Keratinocyte (primary cell): ENCODE measurements around the gene RIPK3. TPM values are rescaled to one million over a fixed set of nuclear protein-coding genes. Genes with fewer than 3 reads are reported as not detected.
A peak's percentile ranks its signal among the peaks of the same experiment; 100 is the strongest.

Experiments used
- DNase-seq: peaks from one replicate; pipeline ENCODE4 v3.0.0-alpha.2; 2011; ENCODE audit warnings: low read depth, missing footprints, low spot score
- FAIRE-seq: peaks from 2 replicates; lab custom pipeline; 2011; peaks lifted over from hg19 to GRCh38; lab: Jason Lieb, UNC
- H2AFZ ChIP-seq: 2 replicates; pipeline ENCODE4 v1.6.0; 2012; ENCODE audit warnings: low read length, control low read depth, inconsistent platforms; ENCODE audit not compliant: control insufficient read depth
- H3K27ac ChIP-seq: 2 replicates; pipeline ENCODE4 v1.5.1; 2011; ENCODE audit warnings: low read length; ENCODE audit not compliant: control insufficient read depth, insufficient read depth
- H3K27me3 ChIP-seq: 3 replicates; pipeline ENCODE4 v1.6.0; 2011; ENCODE audit warnings: low read length; ENCODE audit not compliant: control insufficient read depth, insufficient read depth; ENCODE audit errors: extremely low read depth
- H3K36me3 ChIP-seq, 2 experiments: 2 replicates in 1 of 2; 3 replicates in 1 of 2; pipeline ENCODE4 v1.5.1; 2011; ENCODE audit warnings: low read length in 2 of 2, mild to moderate bottlenecking in 1 of 2; ENCODE audit not compliant: control insufficient read depth in 2 of 2, insufficient read depth in 2 of 2; ENCODE audit errors: extremely low read depth in 1 of 2
- H3K4me1 ChIP-seq: 3 replicates; pipeline ENCODE4 v1.5.1; 2011; ENCODE audit warnings: low read length; ENCODE audit not compliant: control insufficient read depth, insufficient read depth; ENCODE audit errors: extremely low read depth
- H3K4me2 ChIP-seq: 3 replicates; pipeline ENCODE4 v1.6.0; 2011; ENCODE audit warnings: low read depth, low read length; ENCODE audit not compliant: control insufficient read depth, insufficient read depth; ENCODE audit errors: extremely low read depth
- H3K4me3 ChIP-seq, 3 experiments: fragments of 200-600 bp in 1 of 3; sonication (generic) in 1 of 3; 2 replicates in 2 of 3; 3 replicates in 1 of 3; pipeline ENCODE4 v1.5.1; 2011 to 2016; ENCODE audit warnings: low read length in 3 of 3, mild to moderate bottlenecking in 3 of 3, control low read depth in 2 of 3, inconsistent platforms in 1 of 3, low read depth in 1 of 3, mixed read lengths in 1 of 3, mixed run types in 1 of 3, moderate library complexity in 1 of 3; ENCODE audit not compliant: control insufficient read depth in 2 of 3, insufficient read depth in 2 of 3; ENCODE audit errors: extremely low read depth in 1 of 3
- H3K79me2 ChIP-seq: 2 replicates; pipeline ENCODE4 v1.6.0; 2012; ENCODE audit warnings: low read length; ENCODE audit not compliant: control insufficient read depth, insufficient read depth
- H3K9ac ChIP-seq: 3 replicates; pipeline ENCODE4 v1.6.0; 2011; ENCODE audit warnings: low read length; ENCODE audit not compliant: control insufficient read depth, insufficient read depth; ENCODE audit errors: extremely low read depth
- H3K9me1 ChIP-seq: 3 replicates; pipeline ENCODE4 v1.6.0; 2011; ENCODE audit warnings: low read length; ENCODE audit not compliant: control insufficient read depth, insufficient read depth; ENCODE audit errors: extremely low read depth
- H3K9me3 ChIP-seq: 2 replicates; pipeline ENCODE4 v1.5.1; 2012; ENCODE audit warnings: low read depth, low read length; ENCODE audit not compliant: control insufficient read depth
- H4K20me1 ChIP-seq: 3 replicates; pipeline ENCODE4 v1.6.0; 2011; ENCODE audit warnings: low read length; ENCODE audit not compliant: control insufficient read depth, insufficient read depth; ENCODE audit errors: extremely low read depth
- CTCF ChIP-seq, 3 experiments: IDR thresholded peaks in 1 of 3; conservative IDR thresholded peaks in 1 of 3; optimal IDR thresholded peaks in 1 of 3; 2 replicates in 2 of 3; 3 replicates in 1 of 3; pipeline versions ENCODE3 to v1.5.1; 2011; ENCODE audit warnings: low read length in 3 of 3, mild to moderate bottlenecking in 3 of 3, moderate library complexity in 2 of 3, control low read depth in 1 of 3, inconsistent platforms in 1 of 3; ENCODE audit not compliant: insufficient read depth in 2 of 3; ENCODE audit errors: extremely low read depth in 1 of 3
- EZH2 ChIP-seq: IDR thresholded peaks from one replicate; pipeline ENCODE4 v1.6.1; 2012; ENCODE audit warnings: inconsistent platforms, mild to moderate bottlenecking, low read length, moderate library complexity
- dilution Hi-C: fragments of 300-500 bp; cut with MboI; formaldehyde crosslinking; loops from one replicate; pipeline ENCODE4 v1.7.0; 2020; ENCODE audit warnings: low sequenced_read_pairs; ENCODE audit not compliant: extremely low pct_ligation_motif_present
- polyA plus RNA-seq, 5 experiments: library from polyadenylated mRNA; depleted of rRNA in 3 of 5; stranded (reverse) in 3 of 5; stranded (forward) in 1 of 5; unstranded in 1 of 5; fragments of >200 nt; gene quantifications; 1 replicate in 1 of 5; 2 replicates in 3 of 5; 3 replicates in 1 of 5; pipeline versions ENCODE4 v1.2.1 to v1.2.3, GENCODE V29; 2011 to 2012; ENCODE audit warnings: missing spikeins in 2 of 5, low read depth in 1 of 5, low replicate concordance in 1 of 5

Gene RIPK3
- polyA plus RNA-seq, 1 donor (not counting 4 experiments of a cell fraction or from before 2014, with no cell fraction given) = 8.0 TPM

GRCh38 chr14:24296341-24297157 is 43.2 kb downstream of the RIPK3 start:
- FAIRE-seq (peak; percentile 86), DNase-seq (peak; percentile 96)
- peak overlapping the region; percentile 56 for H3K9ac ChIP-seq
- H3K4me2 ChIP-seq = peak overlapping the region; percentile 35
- H3K36me3 ChIP-seq = peaks cover 24 to 32% of the 10 kb centered on the region in 2 experiments
- H2AFZ ChIP-seq = no peak overlapping the region
- no peaks in the 10 kb centered on the region for H4K20me1 ChIP-seq
- TF ChIP-seq EZH2 = no peak
- TF ChIP-seq CTCF (optimal IDR thresholded peaks at IDR 0.05 in 1 of 3, IDR thresholded peaks at IDR 0.05 in 1 of 3, conservative IDR thresholded peaks at IDR 0.05 in 1 of 3; ENCODE audit: extremely low read depth in 1 of 3, insufficient read depth in 2 of 3, low read length in 3 of 3) = peak; percentile 77 to 91 (median 87)
- dilution Hi-C loops = no loop called here
- H3K27me3 ChIP-seq = no peaks in the 10 kb centered on the region
- peaks cover 37% of the 10 kb centered on the region for H3K4me1 ChIP-seq
- H3K27ac ChIP-seq = peak overlapping the region; percentile 71
- no peaks in the 10 kb centered on the region for H3K9me1 ChIP-seq
- H3K4me3 ChIP-seq = no peak overlapping the region
- H3K79me2 ChIP-seq = peaks cover 29% of the 10 kb centered on the region
- H3K9me3 ChIP-seq = no peaks in the 10 kb centered on the region

- H2AFZ ChIP-seq = no peak overlapping the region
- TF ChIP-seq EZH2 (no peak), CTCF (optimal IDR thresholded peaks at IDR 0.05 in 1 of 3, IDR thresholded peaks at IDR 0.05 in 1 of 3, conservative IDR thresholded peaks at IDR 0.05 in 1 of 3; ENCODE audit: extremely low read depth in 1 of 3, insufficient read depth in 2 of 3, low read length in 3 of 3) (no peak)
- dilution Hi-C loops = no loop called here
- H3K27me3 ChIP-seq = no peaks in the 10 kb centered on the region
- FAIRE-seq = no peak
- peaks cover 39 to 49% of the 10 kb centered on the region in 2 experiments for H3K36me3 ChIP-seq
- no peak overlapping the region for H3K4me3 ChIP-seq
- H4K20me1 ChIP-seq = no peaks in the 10 kb centered on the region
- peaks cover 25% of the 10 kb centered on the region for H3K4me1 ChIP-seq
- H3K27ac ChIP-seq = no peak overlapping the region
- no peaks in the 10 kb centered on the region for H3K9me1 ChIP-seq
- no peak for DNase-seq
- H3K4me2 ChIP-seq = no peak overlapping the region
- H3K9me3 ChIP-seq = no peaks in the 10 kb centered on the region
- H3K9ac ChIP-seq = no peak overlapping the region
- peaks cover 12% of the 10 kb centered on the region for H3K79me2 ChIP-seq
Observed at GRCh38 chr14:24293525-24293924, 46.3 kb downstream of the RIPK3 start.
